Measurements from ENCODE around the gene GRN. TPM values are rescaled to one million over a fixed set of nuclear protein-coding genes. Genes with fewer than 3 reads are reported as not detected.

GRN gene
- total RNA-seq, 1 donor from 2014 or later, result 327 TPM

DNA sequence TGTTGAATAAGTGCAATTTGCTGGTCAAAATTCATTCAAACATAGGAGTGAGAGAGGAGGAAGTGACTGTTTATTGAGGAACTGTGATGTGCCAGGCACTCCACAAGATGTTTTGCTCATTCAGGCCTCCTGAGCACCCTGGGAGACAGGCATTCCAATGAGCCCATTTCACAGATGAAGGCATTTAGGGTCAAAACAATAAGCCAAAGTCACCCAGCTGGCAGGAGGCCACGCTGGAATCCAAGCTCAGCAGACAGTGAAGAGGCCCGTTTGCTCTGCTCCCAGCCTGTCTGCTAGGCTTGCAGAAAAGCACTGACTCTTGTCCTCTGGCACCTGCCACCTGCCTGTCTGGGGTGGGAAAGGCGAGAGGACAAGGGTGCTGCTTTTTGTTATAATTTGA, 10.4 kb upstream of the GRN start:
- no peak for DNase-seq (ENCODE audit: low read depth)
- Histone ChIP-seq H3K4me2 (ENCODE audit: low read length) (no peak overlapping the region), H3K4me3 (ENCODE audit: insufficient read depth, low read depth, low read length) (no peak overlapping the region), H3K27me3 (ENCODE audit: insufficient read depth, low read length) (peaks cover 3% of the 10 kb centered on the region), H3K36me3 (ENCODE audit: insufficient read depth, low read length) (no peaks in the 10 kb centered on the region), H3K79me2 (ENCODE audit: insufficient read depth, low read length) (no peaks in the 10 kb centered on the region), H3K4me1 (ENCODE audit: insufficient read depth, low read length) (no peaks in the 10 kb centered on the region), H3K9me3 (ENCODE audit: insufficient read depth, low read depth, low read length) (no peaks in the 10 kb centered on the region), H3K9ac (ENCODE audit: low read length) (no peak overlapping the region), H4K20me1 (ENCODE audit: insufficient read depth, low read length) (no peaks in the 10 kb centered on the region), H2AFZ (ENCODE audit: low read depth, low read length) (no peak overlapping the region), H3K27ac (ENCODE audit: low read depth, low read length) (no peak overlapping the region)
- peaks cover 15% of the 10 kb centered on the region for H3K27me3 Mint-ChIP-seq (ENCODE audit: low read depth, unreplicated experiment)
- no peak overlapping the region for H3K4me3 Mint-ChIP-seq (ENCODE audit: unreplicated experiment)
- TF ChIP-seq EZH2 (IDR thresholded peaks at IDR 0.05; ENCODE audit: insufficient read depth, low read length), result no peak
- TF ChIP-seq, protein P1, sequence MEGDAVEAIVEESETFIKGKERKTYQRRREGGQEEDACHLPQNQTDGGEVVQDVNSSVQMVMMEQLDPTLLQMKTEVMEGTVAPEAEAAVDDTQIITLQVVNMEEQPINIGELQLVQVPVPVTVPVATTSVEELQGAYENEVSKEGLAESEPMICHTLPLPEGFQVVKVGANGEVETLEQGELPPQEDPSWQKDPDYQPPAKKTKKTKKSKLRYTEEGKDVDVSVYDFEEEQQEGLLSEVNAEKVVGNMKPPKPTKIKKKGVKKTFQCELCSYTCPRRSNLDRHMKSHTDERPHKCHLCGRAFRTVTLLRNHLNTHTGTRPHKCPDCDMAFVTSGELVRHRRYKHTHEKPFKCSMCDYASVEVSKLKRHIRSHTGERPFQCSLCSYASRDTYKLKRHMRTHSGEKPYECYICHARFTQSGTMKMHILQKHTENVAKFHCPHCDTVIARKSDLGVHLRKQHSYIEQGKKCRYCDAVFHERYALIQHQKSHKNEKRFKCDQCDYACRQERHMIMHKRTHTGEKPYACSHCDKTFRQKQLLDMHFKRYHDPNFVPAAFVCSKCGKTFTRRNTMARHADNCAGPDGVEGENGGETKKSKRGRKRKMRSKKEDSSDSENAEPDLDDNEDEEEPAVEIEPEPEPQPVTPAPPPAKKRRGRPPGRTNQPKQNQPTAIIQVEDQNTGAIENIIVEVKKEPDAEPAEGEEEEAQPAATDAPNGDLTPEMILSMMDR (IDR thresholded peaks at IDR 0.05; ENCODE audit: insufficient read depth, low read depth, low read length), result no peak
- H3K9me3 Mint-ChIP-seq (ENCODE audit: unreplicated experiment), result no peaks in the 10 kb centered on the region
- no peaks in the 10 kb centered on the region for H3K36me3 Mint-ChIP-seq (ENCODE audit: low read depth, unreplicated experiment)
- H3K4me1 Mint-ChIP-seq (ENCODE audit: low read depth, unreplicated experiment), result no peaks in the 10 kb centered on the region
- H3K27ac Mint-ChIP-seq (ENCODE audit: unreplicated experiment), result no peak overlapping the region
- FAIRE-seq, result no peak

DNA sequence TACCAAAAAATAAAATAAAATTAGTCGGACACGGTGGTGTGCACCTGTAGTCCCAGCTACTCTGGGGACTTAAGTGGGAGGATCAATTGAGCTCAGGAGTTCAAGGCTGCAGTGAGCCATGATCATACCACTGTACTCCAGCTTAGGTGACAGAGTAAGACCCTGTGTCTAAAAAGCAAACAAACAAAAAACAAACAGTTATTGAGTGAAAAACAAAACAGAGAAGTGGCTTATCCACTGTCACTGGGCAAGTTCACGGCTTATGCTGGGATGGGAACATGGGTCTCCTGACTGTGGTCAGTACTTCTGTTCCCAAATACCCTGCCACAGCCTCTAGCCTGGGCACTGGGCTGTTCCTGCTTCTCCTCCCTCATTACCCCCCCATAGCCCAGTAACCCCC, 9.5 kb upstream of the GRN start:
- Histone ChIP-seq H2AFZ (ENCODE audit: low read depth, low read length) (no peak overlapping the region), H3K27me3 (ENCODE audit: insufficient read depth, low read length) (peaks cover 3% of the 10 kb centered on the region), H4K20me1 (ENCODE audit: insufficient read depth, low read length) (no peaks in the 10 kb centered on the region), H3K9ac (ENCODE audit: low read length) (no peak overlapping the region), H3K9me3 (ENCODE audit: insufficient read depth, low read depth, low read length) (no peaks in the 10 kb centered on the region), H3K4me3 (ENCODE audit: insufficient read depth, low read depth, low read length) (no peak overlapping the region), H3K27ac (ENCODE audit: low read depth, low read length) (no peak overlapping the region), H3K4me1 (ENCODE audit: insufficient read depth, low read length) (no peaks in the 10 kb centered on the region), H3K36me3 (ENCODE audit: insufficient read depth, low read length) (no peaks in the 10 kb centered on the region), H3K4me2 (ENCODE audit: low read length) (no peak overlapping the region), H3K79me2 (ENCODE audit: insufficient read depth, low read length) (no peaks in the 10 kb centered on the region)
- no peak overlapping the region for H3K4me3 Mint-ChIP-seq (ENCODE audit: unreplicated experiment)
- no peak for TF ChIP-seq EZH2 (IDR thresholded peaks at IDR 0.05; ENCODE audit: insufficient read depth, low read length)
- TF ChIP-seq, protein P1 (IDR thresholded peaks at IDR 0.05; ENCODE audit: insufficient read depth, low read depth, low read length), result no peak
- no peaks in the 10 kb centered on the region for H3K4me1 Mint-ChIP-seq (ENCODE audit: low read depth, unreplicated experiment)
- H3K36me3 Mint-ChIP-seq (ENCODE audit: low read depth, unreplicated experiment), result no peaks in the 10 kb centered on the region
- DNase-seq (ENCODE audit: low read depth) (no peak), FAIRE-seq (no peak)
- H3K9me3 Mint-ChIP-seq (ENCODE audit: unreplicated experiment), result no peaks in the 10 kb centered on the region
- H3K27ac Mint-ChIP-seq (ENCODE audit: unreplicated experiment), result no peak overlapping the region
- peaks cover 18% of the 10 kb centered on the region for H3K27me3 Mint-ChIP-seq (ENCODE audit: low read depth, unreplicated experiment)

DNA sequence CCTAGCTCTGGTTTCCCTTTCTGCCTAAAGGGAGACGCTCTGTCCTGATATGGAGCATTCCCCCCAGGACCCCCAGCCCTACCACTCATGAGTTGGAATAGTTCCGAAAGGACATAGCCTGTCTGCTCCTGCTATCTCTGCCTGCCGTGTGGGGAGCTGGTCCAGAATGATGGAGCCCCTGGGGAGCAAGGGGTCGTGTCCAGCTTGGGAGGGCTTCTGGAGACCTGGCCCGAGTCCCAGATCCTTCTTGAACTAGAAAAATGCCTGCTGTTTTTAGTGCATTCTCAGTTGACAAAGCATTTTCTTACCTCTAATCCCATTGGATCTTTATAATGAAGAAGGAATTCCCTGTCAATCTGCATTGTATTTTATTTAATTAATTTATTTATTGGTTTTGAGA, 9.1 kb upstream of the GRN start:
- Histone ChIP-seq H3K4me3 (ENCODE audit: insufficient read depth, low read depth, low read length) (no peak overlapping the region), H3K4me1 (ENCODE audit: insufficient read depth, low read length) (no peaks in the 10 kb centered on the region), H2AFZ (ENCODE audit: low read depth, low read length) (no peak overlapping the region), H4K20me1 (ENCODE audit: insufficient read depth, low read length) (no peaks in the 10 kb centered on the region), H3K4me2 (ENCODE audit: low read length) (no peak overlapping the region), H3K79me2 (ENCODE audit: insufficient read depth, low read length) (no peaks in the 10 kb centered on the region), H3K9me3 (ENCODE audit: insufficient read depth, low read depth, low read length) (no peaks in the 10 kb centered on the region), H3K36me3 (ENCODE audit: insufficient read depth, low read length) (no peaks in the 10 kb centered on the region), H3K9ac (ENCODE audit: low read length) (no peak overlapping the region), H3K27me3 (ENCODE audit: insufficient read depth, low read length) (peaks cover 3% of the 10 kb centered on the region), H3K27ac (ENCODE audit: low read depth, low read length) (no peak overlapping the region)
- H3K4me3 Mint-ChIP-seq (ENCODE audit: unreplicated experiment), result no peak overlapping the region
- TF ChIP-seq EZH2 (IDR thresholded peaks at IDR 0.05; ENCODE audit: insufficient read depth, low read length), result no peak
- TF ChIP-seq, protein P1 (IDR thresholded peaks at IDR 0.05; ENCODE audit: insufficient read depth, low read depth, low read length), result no peak
- H3K9me3 Mint-ChIP-seq (ENCODE audit: unreplicated experiment), result no peaks in the 10 kb centered on the region
- H3K27ac Mint-ChIP-seq (ENCODE audit: unreplicated experiment), result no peak overlapping the region
- FAIRE-seq (no peak), DNase-seq (ENCODE audit: low read depth) (no peak)
- H3K36me3 Mint-ChIP-seq (ENCODE audit: low read depth, unreplicated experiment), result no peaks in the 10 kb centered on the region
- no peaks in the 10 kb centered on the region for H3K4me1 Mint-ChIP-seq (ENCODE audit: low read depth, unreplicated experiment)
- peaks cover 20% of the 10 kb centered on the region for H3K27me3 Mint-ChIP-seq (ENCODE audit: low read depth, unreplicated experiment)

All from astrocyte (in vitro differentiated cells and primary cell).